ENCODE results near the gene PALD1. TPM values are rescaled to one million over a fixed set of nuclear protein-coding genes. Genes with fewer than 3 reads are reported as not detected.

Gene PALD1
- total RNA-seq, 6 donors from 2014 or later = 8.9 to 25.4 (median 13.4) TPM

GRCh38 chr10:70433581-70434280 lies 44.8 kb upstream of the PALD1 start:
- Histone ChIP-seq H3K27ac (peak overlapping the region in 1 of 4 donors; percentile 76), H3K4me1 (peaks cover 31 to 37% (median 35%) of the 10 kb centered on the region in 4 donors), H3K27me3 (peaks cover 0 to 5% (median 0%) of the 10 kb centered on the region in 4 donors), H3K9me3 (no peaks in the 10 kb centered on the region), H3K36me3 (peaks cover 0 to 15% (median 3%) of the 10 kb centered on the region in 4 donors), H3K4me3 (no peak overlapping the region)
- DNase-seq (no peak), ATAC-seq (ENCODE audit: low FRiP score in 2 of 2) (no peak)
- TF ChIP-seq EP300 (IDR thresholded peaks at IDR 0.05) = no peak
- TF ChIP-seq POLR2A (IDR thresholded peaks at IDR 0.05) = no peak
- WGBS, 2 donors = 88 to 94% methylated on average over 8 to 9 of the region's 9 CpGs

DNA sequence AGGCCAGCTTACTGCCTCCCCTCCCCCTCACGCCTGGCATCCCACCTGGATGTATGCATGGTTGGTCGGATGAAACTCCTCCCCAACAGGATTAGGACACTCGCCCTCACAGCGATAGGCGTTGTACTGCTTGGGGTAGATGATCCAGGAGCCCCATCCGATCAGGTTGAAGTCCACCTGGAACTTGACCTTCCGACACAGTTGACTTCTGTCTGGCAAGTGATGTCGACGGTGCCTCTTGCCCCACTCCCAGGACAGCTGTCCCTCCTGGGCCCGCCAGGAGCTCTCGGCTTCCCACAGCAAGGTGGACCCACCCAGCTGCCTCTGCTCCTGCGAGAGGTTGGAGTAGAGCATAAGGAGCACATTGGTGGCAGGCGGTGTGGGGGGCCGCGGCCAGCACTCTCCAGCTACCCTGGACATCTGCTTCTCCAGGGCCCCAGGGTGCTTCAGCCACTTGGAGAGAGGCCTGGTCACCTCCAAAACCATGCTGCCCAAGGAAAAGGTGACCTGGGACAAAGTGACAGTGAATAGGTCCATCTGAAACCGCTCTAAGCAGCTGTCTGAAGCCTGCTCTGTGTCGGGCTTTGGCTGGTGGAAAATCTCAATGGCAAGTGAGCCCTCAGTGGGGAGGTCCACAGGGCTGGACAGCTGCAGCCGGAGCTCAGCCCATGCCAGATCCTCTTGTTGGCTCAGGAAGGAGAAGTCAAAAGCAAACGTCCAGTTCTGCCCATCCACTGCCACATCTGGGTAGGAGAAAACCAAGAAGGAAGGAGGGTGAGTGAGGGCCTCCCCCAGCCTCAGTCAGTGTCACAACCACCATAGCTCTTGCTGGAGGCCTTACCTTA lies 43.1 kb upstream of the PALD1 start:
- WGBS, 2 donors = 90 to 91% methylated on average over 10 to 19 of the region's 19 CpGs
- Histone ChIP-seq H3K27me3 (peaks cover 0 to 14% (median 6%) of the 10 kb centered on the region in 4 donors), H3K36me3 (no peaks in the 10 kb centered on the region), H3K27ac (no peak overlapping the region), H3K4me3 (no peak overlapping the region), H3K9me3 (no peaks in the 10 kb centered on the region), H3K4me1 (peaks cover 22 to 32% (median 28%) of the 10 kb centered on the region in 4 donors)
- ATAC-seq (ENCODE audit: low FRiP score in 2 of 2) (no peak), DNase-seq (peak in 1 of 2 donors; percentile 70)
- TF ChIP-seq POLR2A (IDR thresholded peaks at IDR 0.05) = no peak
- TF ChIP-seq, protein P1, sequence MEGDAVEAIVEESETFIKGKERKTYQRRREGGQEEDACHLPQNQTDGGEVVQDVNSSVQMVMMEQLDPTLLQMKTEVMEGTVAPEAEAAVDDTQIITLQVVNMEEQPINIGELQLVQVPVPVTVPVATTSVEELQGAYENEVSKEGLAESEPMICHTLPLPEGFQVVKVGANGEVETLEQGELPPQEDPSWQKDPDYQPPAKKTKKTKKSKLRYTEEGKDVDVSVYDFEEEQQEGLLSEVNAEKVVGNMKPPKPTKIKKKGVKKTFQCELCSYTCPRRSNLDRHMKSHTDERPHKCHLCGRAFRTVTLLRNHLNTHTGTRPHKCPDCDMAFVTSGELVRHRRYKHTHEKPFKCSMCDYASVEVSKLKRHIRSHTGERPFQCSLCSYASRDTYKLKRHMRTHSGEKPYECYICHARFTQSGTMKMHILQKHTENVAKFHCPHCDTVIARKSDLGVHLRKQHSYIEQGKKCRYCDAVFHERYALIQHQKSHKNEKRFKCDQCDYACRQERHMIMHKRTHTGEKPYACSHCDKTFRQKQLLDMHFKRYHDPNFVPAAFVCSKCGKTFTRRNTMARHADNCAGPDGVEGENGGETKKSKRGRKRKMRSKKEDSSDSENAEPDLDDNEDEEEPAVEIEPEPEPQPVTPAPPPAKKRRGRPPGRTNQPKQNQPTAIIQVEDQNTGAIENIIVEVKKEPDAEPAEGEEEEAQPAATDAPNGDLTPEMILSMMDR (IDR thresholded peaks at IDR 0.05) = no peak
- no peak for TF ChIP-seq EP300 (IDR thresholded peaks at IDR 0.05)
- no peak for TF ChIP-seq POLR2AphosphoS5 (IDR thresholded peaks at IDR 0.05)

DNA sequence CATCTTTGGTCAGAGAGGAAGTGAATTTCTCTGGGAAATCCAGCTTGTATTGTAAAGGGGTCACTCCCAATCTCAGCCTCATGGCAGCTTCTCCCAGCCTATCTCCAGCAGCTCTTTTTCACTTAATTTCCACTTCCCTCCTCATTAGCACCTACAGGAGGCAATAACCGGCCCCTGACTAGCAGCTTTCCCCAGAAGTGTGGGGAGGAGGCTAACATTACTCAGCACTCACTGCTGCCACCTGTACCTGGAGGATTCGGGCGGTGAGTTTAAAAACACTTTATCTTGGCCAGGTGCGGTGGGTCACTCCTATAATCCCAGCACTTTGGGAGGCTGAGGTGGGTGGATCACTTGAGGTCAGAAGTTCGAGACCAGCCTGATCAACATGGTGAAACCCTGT lies 40.8 kb upstream of the PALD1 start:
- Histone ChIP-seq H3K4me3 (no peak overlapping the region), H3K36me3 (no peaks in the 10 kb centered on the region), H3K27me3 (peaks cover 0 to 25% (median 12%) of the 10 kb centered on the region in 4 donors), H3K4me1 (peaks cover 16 to 29% (median 20%) of the 10 kb centered on the region in 4 donors), H3K9me3 (no peaks in the 10 kb centered on the region), H3K27ac (no peak overlapping the region)
- ATAC-seq (ENCODE audit: low FRiP score in 2 of 2) (no peak), DNase-seq (no peak)
- TF ChIP-seq POLR2A (IDR thresholded peaks at IDR 0.05) (no peak), POLR2AphosphoS5 (IDR thresholded peaks at IDR 0.05) (no peak), EP300 (IDR thresholded peaks at IDR 0.05) (no peak)
- TF ChIP-seq, protein P1 (IDR thresholded peaks at IDR 0.05) = no peak
- WGBS, 2 donors = 66 to 74% methylated on average over 4 to 5 of the region's 5 CpGs

GRCh38 chr10:70440296-70441160 lies 38.0 kb upstream of the PALD1 start:
- Histone ChIP-seq H3K4me3 (peak overlapping the region in 3 of 4 donors; percentile 7 to 38 (median 20)), H3K9me3 (no peaks in the 10 kb centered on the region), H3K36me3 (no peaks in the 10 kb centered on the region), H3K27me3 (peaks cover 0 to 25% (median 12%) of the 10 kb centered on the region in 4 donors), H3K4me1 (peaks cover 14 to 27% (median 15%) of the 10 kb centered on the region in 4 donors), H3K27ac (no peak overlapping the region)
- 7 to 8% methylated on average over 35 to 49 of the region's 69 CpGs for WGBS, 2 donors
- ATAC-seq (ENCODE audit: low FRiP score in 2 of 2) (peak in 1 of 2 donors; percentile 31), DNase-seq (peak in 1 of 2 donors; percentile 79)
- no peak for TF ChIP-seq EP300 (IDR thresholded peaks at IDR 0.05)
- TF ChIP-seq POLR2A (IDR thresholded peaks at IDR 0.05) = no peak
- TF ChIP-seq, protein P1 (IDR thresholded peaks at IDR 0.05) = no peak
- TF ChIP-seq POLR2AphosphoS5 (IDR thresholded peaks at IDR 0.05) = no peak

Measured in upper lobe of left lung (tissue), 6 donors.